Sciatic nerve (tissue), 2 donors: ENCODE results near the gene C1orf21. TPM values are rescaled to one million over a fixed set of nuclear protein-coding genes. Genes with fewer than 3 reads are reported as not detected.
A peak's percentile ranks its signal among the peaks of the same experiment; 100 is the strongest.

Experiments used
- ATAC-seq: fragments of 200-7000 bp; cut with Tn5 transposase; one replicate; pipeline ENCODE4 v1.9.1; 2020; ENCODE audit warnings: mild to moderate bottlenecking, moderate library complexity
- DNase-seq: peaks from one replicate; pipeline ENCODE4 v3.0.0-alpha.2; 2020; ENCODE audit warnings: low spot score
- intact Hi-C: fragments of 100-400 bp; cut with DNase I; formaldehyde crosslinking; loops from one replicate; pipeline ENCODE4 v1.14.2; 2022
- total RNA-seq: library from RNA; stranded (reverse); fragmentation: NEBNext Ultra II Directional; extraction: Animal tissue kit (Norgen Biotek cat#: 25700); gene quantifications from one replicate; pipeline ENCODE4 v1.2.1, GENCODE V29; 2021
- donor health status: DM: no; HTN: no; CAD: no.
- donor health status: DM: no; HTN: no; CAD: no.

The C1orf21 gene
- total RNA-seq, 1 donor from 2014 or later = 81.0 TPM

DNA sequence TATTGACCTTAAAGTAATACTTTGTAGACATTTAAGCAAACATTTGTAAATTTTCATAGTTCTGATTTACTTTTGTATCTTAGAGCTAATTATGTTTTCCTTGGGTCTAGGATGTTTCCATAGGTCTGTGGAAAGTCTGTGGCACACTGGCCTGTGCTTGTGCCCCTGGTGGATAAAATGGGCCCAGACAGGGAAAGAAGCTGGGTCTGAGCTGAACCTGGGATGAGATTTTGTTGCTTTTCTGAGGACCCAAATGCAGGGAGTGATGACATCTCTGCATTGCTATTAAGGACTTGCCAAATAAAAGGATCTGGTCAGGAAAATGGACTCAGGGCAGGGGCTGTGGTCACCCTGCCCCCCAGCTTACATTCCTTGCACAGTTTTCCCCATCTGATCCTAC, 41.8 kb downstream of the C1orf21 start:
- intact Hi-C loops = no loop called here
- no peak for DNase-seq
- no peak for ATAC-seq

DNA sequence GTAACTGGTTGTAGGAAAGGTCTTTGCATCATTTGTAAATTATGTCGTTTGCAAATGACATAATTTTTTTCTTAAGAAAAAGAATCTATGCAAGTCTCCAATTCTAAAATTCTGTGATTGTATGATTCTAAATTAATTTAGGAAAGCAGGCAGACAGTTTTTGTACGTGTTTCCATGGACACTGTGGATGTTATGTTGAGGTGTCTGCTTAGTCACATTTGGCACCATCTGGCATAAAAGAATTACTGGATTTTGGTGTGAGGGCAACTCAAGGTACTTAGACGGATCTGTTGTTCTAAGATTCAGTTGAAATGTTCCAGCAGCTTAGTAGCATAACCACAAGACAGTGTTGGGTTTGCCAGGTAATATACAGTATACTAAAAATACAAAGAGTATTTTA, 42.5 kb downstream of the C1orf21 start:
- DNase-seq (no peak), ATAC-seq (no peak)
- intact Hi-C loops = no loop called here

DNA sequence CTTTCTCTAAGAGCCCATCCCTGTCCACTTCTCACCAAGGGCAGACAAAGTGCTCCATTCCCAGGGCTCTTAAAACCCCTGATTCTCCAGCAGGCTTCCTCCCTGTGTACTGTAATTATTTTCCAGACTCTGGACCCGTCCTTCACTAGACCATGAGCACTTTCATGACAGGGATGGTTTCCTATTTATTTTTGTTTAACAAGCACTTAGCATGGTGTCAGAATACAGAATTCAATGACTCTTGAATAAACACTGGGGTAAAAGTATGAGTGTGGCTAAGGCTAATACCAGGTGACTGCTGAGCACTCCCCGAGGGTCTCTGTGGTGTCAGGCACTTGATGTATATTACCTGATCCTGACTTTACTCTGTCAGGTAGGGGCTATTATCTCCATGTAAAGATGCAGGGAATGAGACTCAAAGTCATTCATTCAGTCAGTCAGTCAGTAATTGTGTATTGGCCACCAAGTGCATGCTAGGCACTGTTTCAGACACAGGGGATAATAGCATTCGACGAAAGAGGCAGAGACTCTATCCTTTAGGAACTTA, 47.2 kb downstream of the C1orf21 start:
- no peak for ATAC-seq
- no peak for DNase-seq
- intact Hi-C loops = no loop called here

DNA sequence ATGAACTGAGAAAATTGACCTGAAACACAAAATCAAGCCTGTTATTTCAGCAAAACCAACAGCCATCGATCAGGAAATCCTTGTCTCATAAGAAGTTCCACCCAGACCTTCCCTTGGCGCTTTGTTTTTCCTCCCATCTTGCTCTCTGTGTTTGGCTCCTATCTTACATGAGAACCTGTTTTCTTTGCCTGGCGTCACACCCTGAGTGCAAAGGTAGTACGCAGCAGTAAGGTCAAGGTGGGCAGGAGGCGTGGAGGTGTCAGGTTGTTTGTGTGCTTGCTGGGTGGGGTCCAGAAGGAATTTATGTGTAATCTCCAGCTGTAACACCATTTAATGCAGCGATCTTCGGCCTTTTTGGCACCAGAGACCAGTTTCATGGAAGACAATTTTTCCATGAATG, 50.5 kb downstream of the C1orf21 start:
- ATAC-seq (no peak), DNase-seq (no peak)
- intact Hi-C loops = no loop called here

DNA sequence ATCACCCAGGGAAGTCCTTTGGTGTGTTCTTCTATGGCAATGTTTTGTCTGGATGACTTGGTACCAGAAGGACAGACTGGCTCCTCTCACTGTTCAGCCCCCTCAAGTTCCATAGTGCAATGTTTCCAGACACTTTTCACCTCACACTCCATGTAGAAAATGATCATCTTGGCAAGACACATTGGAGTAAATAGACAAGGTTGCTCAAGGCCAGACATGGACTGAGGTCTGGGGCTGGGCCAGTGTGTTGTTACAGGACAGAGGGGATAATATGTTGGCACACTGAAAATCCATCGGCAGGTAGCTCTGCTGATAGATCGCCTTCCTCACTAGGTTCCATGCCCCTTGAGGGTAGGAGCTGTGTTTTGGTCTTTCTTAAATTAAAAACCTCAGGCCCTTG, 51.5 kb downstream of the C1orf21 start:
- intact Hi-C loops = no loop called here
- ATAC-seq (no peak), DNase-seq (no peak)

DNA sequence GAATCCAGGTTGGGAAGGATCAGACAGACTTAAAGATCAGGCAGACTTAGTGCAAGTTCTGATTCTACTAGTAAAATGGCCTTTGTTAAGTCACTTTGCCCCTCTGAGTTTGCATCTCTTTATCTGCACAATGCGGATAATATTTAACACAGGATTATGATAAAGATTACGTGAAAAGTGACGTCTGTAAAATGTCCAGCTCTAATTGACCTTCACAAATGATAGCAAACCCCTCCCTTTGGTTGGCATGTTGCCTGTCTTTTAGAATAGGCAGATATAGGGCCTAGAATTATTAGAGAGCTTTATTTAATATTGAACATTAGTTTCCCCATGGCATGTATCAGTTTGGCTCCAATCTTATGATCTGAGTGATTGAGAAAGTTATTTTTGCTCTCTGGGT, 55.4 kb downstream of the C1orf21 start:
- ATAC-seq = no peak
- DNase-seq = no peak
- intact Hi-C loops = loop anchor here (5.0 kb wide), 1 partner anchor 1770 kb away; no protein-coding TSS in a partner anchor

DNA sequence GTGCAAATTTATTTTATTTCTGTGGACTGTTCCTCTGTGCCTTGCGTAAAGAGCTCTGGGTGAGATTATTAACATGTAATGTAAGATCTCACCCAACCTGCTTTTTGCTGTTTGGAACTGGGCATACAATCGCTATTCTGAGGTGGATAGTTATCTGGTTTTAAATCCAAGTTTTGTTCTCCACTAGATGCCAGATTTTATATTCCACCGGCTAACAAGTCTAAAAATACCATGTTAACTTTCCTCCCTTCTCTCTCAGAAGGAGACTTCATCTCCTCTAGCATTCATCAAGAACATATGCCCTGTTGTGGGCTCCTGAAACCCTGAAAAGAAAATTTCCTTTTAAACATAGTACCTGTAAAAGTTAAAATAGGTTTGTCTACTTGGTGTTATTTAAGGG, 56.4 kb downstream of the C1orf21 start:
- DNase-seq = no peak

DNA sequence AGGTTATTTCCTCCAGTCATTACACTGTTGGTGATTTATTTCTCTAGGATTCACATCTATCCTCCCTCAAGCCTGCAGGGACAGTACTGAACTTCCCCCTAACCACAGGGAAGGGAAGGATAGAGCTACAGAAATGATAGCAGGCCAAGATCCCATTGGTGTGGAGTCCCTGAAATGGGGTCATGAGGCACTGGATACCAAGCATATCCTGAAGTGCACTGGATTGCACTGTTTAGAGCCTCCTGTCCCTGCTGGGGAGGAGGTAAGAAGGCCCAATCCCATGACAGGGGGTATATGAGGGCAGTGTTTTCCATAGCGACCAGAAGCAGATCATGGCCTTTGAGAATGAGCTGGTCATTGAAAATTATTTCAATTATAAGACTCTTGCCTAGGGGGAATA, 56.8 kb downstream of the C1orf21 start:
- intact Hi-C loops = loop anchor here (5.0 kb wide), 1 partner anchor 1771 kb away; no protein-coding TSS in a partner anchor
- DNase-seq (no peak), ATAC-seq (peak; percentile 28)

More for the DNA sequence above, 56.4 kb downstream of the C1orf21 start:
- ATAC-seq = no peak
- intact Hi-C loops = loop anchor here (5.0 kb wide), 1 partner anchor 1771 kb away; no protein-coding TSS in a partner anchor

DNA sequence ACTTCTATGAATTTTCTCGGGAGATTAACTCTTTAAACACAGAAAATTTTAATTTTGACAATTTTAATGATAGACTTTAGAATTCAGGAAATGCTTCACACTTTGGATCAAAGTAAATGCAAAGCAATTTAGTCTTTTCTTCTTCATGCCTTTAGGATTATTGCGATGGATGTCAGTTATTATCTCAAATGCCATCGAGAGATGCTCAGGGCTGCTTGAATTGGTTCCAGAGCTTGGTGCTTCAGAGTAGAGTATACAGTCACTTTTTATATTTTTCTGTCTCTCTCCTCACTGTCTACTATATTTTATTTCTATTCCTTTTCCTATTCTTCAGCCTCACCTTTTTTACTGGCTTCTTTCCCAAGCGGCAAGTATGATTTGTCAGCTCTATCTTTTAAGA, 59.2 kb downstream of the C1orf21 start:
- no peak for DNase-seq
- no peak for ATAC-seq
- intact Hi-C loops = no loop called here

DNA sequence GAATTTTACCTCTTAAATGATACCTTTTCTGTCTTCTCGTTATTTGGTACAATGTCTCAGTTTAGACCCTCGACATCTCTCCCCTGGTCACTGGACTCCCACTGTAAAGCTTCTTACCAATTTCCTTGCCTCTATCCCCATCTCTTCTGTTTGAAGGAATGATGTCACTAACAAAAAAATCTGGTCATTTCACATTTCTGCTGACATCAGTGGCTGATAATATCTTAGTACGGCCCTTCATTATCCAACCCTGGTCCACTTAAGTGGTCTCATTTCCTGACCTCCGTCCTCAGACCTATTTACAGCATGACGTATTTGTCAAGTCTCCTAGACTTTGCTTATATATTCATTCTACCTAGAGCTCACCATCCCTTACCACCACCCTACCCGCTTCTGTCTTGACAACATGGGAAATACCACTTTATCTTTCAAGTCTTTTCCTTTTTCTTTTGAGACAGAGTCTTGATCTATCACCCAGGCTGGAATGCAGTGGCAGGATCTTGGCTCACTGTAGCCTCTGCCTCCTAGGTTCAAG, 60.9 kb downstream of the C1orf21 start:
- ATAC-seq = no peak
- intact Hi-C loops = no loop called here
- DNase-seq = no peak

DNA sequence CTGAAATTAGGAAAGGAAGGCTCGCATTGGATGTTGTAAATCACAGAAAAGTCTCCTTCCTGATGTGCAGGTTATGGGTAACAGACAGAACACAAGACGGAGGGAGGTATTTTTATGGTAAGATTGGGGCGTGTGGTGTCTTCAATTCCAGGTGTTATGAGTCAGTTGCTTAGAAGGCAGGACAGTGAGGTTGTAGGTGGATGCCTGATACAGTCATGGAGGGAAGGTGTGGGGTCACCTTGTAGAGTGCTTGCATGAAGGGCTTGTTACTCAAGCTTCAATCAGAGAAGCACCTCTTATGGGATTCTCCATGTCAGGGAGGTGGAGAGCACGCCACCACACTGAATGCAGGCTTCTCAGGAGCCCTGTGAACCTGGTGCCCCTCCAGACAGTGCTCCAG, 63.1 kb downstream of the C1orf21 start:
- DNase-seq = no peak
- no peak for ATAC-seq

DNA sequence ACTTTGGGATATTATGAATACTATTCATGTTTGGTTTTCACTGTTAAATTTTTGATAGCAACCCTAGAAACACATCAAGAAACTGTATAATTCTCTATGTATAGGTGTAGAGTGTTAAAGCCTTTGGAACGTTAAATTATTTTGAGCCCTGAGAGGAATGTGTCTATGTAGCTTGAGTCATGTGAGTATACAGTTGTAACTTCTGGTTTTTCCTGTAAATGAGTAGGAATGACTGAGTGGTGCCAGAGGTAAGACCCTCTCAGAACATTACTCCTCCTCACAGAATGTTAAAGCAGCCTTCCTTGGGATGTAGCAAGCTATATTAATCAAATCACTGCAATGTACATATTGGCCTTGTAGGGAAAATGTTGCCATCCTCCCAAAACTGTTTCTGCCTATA, 69.0 kb downstream of the C1orf21 start:
- intact Hi-C loops = no loop called here
- no peak for DNase-seq
- ATAC-seq = no peak

More for the DNA sequence above, 63.1 kb downstream of the C1orf21 start:
- intact Hi-C loops = no loop called here

DNA sequence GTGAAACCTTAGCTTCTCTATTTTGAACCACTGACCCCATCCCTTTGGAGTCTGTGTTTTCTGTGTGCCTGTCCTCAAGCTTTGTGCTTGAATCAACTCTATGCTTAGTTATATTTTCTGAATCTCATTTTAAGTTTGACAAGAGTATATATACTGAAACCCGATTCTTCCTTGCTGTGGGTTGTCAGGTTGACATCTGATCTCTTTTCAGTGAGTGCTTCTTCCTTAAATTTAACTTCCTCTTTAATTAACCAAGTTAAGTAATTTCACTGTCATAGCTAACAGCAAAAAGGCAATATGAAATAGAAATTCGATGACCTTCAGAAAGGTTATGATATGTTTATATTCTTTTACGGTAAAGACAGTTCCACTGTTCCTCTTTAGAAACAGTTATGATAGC, 69.4 kb downstream of the C1orf21 start:
- no peak for ATAC-seq
- intact Hi-C loops = no loop called here
- DNase-seq = no peak

DNA sequence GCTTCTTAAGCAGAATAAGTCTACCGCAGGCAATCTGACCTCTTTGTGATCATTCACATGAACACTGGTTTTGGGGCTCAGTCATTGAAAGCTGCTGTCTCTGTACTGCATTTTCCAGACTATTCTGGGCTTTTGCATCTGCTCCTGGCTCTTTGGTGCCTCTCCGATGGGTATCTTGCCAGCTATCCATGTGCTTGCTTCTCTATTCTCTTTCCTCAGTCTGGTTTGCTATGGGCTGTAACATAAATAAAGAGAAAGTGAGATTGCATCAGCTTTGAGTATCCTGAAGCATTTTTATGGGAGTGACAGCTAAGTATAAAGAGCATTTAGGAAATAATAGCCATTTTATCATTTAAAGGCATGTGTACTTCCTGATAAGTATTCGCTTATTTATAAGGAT, 70.7 kb downstream of the C1orf21 start:
- DNase-seq (no peak), ATAC-seq (no peak)
- intact Hi-C loops = no loop called here

DNA sequence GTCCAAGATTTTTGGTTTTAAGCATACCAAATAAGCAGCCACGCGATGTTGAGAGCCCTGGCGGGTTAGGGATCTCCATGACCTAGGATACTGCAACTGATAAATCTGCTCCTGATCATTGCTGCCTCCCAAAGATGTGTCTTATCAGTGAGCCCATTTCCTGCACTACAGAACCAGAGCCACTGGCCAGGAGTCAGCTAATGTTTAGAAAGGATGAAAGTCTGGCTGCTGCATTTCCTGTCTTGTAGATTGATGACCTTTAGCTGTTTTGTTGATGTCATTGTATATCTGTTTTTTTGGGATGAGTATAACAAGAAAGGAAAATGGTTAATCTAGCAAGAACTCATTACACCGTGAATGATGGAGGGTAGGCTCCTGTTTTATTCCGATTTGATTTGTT, 74.5 kb downstream of the C1orf21 start:
- intact Hi-C loops = no loop called here
- DNase-seq (no peak), ATAC-seq (no peak)

DNA sequence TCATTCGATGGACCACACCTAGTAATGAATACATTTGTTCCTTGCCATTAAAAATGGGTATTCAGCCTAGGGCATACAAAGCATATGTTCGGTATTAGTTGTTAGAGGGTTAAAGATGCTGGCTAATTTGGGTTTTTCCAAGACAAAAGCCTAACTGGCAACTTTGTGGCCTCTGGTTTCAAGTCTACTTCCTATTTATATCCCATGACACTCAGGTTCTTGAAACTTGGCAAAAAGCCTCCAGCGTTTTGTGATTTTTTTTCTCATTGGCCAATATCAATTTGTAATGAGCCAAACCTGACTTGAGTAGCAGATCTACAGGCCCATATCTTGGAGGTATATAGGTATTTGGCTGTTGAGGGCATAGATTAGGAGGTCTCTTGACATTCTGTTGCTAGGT, 75.3 kb downstream of the C1orf21 start:
- DNase-seq = no peak
- intact Hi-C loops = no loop called here
- ATAC-seq = no peak

DNA sequence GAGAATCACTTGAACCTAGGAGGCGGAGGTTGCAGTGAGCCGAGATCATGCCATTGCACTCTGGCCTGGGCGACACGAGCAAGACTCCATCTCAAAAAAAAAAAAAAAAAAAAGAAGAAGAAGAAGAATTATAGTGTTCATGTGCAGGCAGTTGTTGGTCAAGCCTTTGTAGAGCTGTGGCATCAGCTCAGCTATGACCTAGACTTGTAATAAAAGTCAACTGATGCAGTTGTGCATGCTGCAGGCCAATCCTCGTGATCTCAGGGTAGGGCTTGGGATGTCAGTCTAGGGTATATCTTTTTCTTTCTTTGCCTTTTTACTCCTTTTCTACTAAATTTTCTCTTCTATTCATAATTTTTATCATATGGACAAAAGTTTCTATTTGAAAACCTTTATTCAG, 76.2 kb downstream of the C1orf21 start:
- DNase-seq (no peak), ATAC-seq (no peak)
- intact Hi-C loops = no loop called here

DNA sequence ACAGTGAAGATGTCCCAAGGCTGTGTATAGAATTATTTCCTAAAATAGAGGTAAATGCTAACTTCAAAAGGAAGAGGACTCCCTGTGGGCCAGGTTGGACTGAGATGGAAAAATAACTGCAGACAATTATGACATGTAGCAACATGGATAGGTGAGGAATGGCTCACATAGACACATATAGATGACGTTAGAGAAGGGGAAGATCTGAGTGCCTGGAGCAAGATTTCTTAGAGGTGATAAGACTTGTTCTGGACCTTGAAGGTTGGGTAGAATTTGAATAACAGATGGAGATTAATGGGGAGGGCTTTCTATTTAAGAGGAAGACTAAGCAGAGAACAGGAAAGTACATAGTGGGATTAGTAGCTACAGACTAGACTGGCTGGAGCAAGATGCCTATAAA, 76.9 kb downstream of the C1orf21 start:
- intact Hi-C loops = no loop called here
- ATAC-seq (no peak), DNase-seq (no peak)

DNA sequence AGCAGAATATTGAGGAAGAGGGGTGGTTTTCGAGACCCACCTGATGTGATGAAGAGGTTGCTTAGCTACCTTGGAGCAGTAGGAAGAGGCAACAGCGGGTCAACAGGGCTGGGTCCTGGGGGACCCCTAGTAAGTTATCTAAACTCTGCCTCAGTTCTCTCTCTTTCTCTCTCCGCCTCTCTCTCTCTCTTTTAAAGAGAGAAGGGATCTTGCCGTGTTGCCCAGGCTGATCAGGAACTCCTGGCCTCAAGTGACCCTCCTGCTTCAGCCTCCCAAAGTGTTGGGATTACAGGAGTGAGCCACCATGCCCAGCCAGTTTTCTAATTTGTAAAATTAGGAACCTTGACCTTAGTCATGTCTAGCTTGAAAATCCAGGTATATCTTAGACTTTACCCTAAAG, 77.9 kb downstream of the C1orf21 start:
- ATAC-seq = no peak
- no peak for DNase-seq
- intact Hi-C loops = no loop called here

DNA sequence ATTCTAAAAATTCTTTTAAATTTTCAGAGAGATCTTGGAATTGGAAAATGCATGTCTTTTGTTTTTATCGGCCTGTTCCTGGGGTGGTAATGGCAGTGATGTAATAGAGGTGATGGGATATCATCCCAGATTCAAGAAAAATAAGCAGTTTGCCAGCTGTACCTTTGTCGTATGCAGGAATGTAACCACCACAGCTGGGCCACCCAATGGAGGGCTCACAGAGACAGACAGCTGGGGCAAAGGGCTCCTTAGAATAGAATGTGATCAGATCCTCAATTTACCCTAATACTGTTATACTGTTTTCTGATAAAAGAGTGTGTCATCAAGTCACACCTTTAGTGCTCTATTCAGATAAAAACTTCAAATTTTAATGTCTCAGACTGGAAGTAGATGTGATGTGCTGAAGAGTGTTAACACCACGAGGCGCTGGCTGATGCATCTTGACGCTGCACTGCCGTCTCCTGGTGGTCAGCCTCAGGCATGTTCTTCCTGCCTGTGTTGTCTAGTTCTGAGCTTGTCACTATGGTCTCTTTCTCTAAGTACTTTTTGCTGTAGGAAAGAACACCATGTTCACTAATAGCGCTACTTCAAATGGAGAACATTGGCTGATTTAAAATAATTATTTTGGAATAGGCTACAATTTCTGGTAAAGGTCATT, 78.8 kb downstream of the C1orf21 start:
- ATAC-seq = no peak
- intact Hi-C loops = no loop called here
- no peak for DNase-seq

DNA sequence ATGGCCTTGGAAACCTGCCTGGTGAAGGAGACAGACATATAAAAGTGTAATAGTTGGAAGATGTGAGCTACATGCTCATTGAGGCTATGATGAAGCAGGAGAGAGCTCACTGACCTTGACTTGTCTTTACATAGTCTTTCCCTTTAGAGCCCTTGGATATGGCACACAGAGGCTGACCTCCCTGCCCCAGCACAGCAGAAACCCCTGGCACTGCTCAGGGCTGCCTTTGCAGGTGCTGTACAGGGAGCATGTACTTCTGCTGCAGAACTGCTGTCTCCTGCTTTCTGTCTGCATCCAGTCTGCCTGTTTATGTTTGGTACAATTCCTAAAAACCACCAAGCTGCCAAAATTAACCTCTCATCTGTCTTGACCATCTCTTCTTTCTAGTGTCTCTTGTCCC, 80.5 kb downstream of the C1orf21 start:
- intact Hi-C loops = no loop called here
- DNase-seq (no peak), ATAC-seq (no peak)
